MCF 10A (cell line): ENCODE data around the gene RORB. TPM values are rescaled to one million over a fixed set of nuclear protein-coding genes. Genes with fewer than 3 reads are reported as not detected.

Source experiments
- BruUV-seq: library from RNA; stranded (reverse); fragments of 400-500 nt; replicated peaks from 2 replicates; lab custom pipeline; 2021; lab: Mats Ljungman, UMichigan
- CTCF ChIA-PET: fragments of 300-600 bp; sonication (Branson Sonifier 250); formaldehyde crosslinking; extraction: SDS; loops from one replicate; lab custom pipeline; 2021; ENCODE audit warnings: antibody characterized with exemption, inconsistent platforms; lab: Yijun Ruan, JAX
- POLR2A ChIA-PET: fragments of 300-600, 350-650 bp; sonication (Branson Sonifier 250); formaldehyde crosslinking; extraction: SDS; loops from one replicate; lab custom pipeline; 2020; ENCODE audit warnings: antibody characterized with exemption, inconsistent platforms; lab: Yijun Ruan, JAX
- DNase-seq: peaks from one replicate; pipeline ENCODE4 v3.0.0-alpha.2; 2018; ENCODE audit not compliant: unreplicated experiment
- H3K27ac Mint-ChIP-seq: one replicate; pipeline ENCODE4 v1.8.0; 2022; ENCODE audit warnings: mild to moderate bottlenecking, low read depth, mixed read lengths; ENCODE audit not compliant: unreplicated experiment
- H3K27me3 Mint-ChIP-seq: one replicate; pipeline ENCODE4 v1.8.0; 2022; ENCODE audit warnings: mixed read lengths; ENCODE audit not compliant: insufficient read depth, unreplicated experiment
- H3K36me3 Mint-ChIP-seq: one replicate; pipeline ENCODE4 v1.8.0; 2022; ENCODE audit warnings: mild to moderate bottlenecking, moderate library complexity, mixed read lengths; ENCODE audit not compliant: insufficient read depth, unreplicated experiment
- H3K4me1 Mint-ChIP-seq: one replicate; pipeline ENCODE4 v1.8.0; 2022; ENCODE audit warnings: mixed read lengths; ENCODE audit not compliant: insufficient read depth, unreplicated experiment
- H3K4me3 Mint-ChIP-seq: one replicate; pipeline ENCODE4 v1.8.0; 2022; ENCODE audit warnings: mild to moderate bottlenecking, moderate library complexity, mixed read lengths; ENCODE audit not compliant: unreplicated experiment
- H3K9me3 Mint-ChIP-seq: one replicate; pipeline ENCODE4 v1.8.0; 2022; ENCODE audit warnings: mixed read lengths; ENCODE audit not compliant: unreplicated experiment
- intact Hi-C: fragments of 100-400 bp; cut with micrococcal nuclease; formaldehyde crosslinking; loops from 2 replicates; pipeline ENCODE4 v1.14.1; 2022
- total RNA-seq: library from RNA; stranded (reverse); gene quantifications from 2 replicates; pipeline ENCODE4 v1.2.3, GENCODE V29; 2022
- TF ChIP-seq, protein P1 (sequence below): fragments of 200-600 bp; IDR thresholded peaks from one replicate; pipeline ENCODE4 v1.8.0; 2022; ENCODE audit warnings: antibody characterized with exemption, mild to moderate bottlenecking; ENCODE audit not compliant: unreplicated experiment

RORB gene
- total RNA-seq, 1 experiment from 2014 or later, result not detected

- Mint-ChIP-seq H3K4me3 (no peak overlapping the region), H3K27me3 (peaks cover 77% of the 10 kb centered on the region), H3K27ac (no peak overlapping the region), H3K36me3 (no peaks in the 10 kb centered on the region), H3K9me3 (no peaks in the 10 kb centered on the region), H3K4me1 (no peaks in the 10 kb centered on the region)
- no TSS peak for BruUV-seq
- TF ChIP-seq, protein P1, sequence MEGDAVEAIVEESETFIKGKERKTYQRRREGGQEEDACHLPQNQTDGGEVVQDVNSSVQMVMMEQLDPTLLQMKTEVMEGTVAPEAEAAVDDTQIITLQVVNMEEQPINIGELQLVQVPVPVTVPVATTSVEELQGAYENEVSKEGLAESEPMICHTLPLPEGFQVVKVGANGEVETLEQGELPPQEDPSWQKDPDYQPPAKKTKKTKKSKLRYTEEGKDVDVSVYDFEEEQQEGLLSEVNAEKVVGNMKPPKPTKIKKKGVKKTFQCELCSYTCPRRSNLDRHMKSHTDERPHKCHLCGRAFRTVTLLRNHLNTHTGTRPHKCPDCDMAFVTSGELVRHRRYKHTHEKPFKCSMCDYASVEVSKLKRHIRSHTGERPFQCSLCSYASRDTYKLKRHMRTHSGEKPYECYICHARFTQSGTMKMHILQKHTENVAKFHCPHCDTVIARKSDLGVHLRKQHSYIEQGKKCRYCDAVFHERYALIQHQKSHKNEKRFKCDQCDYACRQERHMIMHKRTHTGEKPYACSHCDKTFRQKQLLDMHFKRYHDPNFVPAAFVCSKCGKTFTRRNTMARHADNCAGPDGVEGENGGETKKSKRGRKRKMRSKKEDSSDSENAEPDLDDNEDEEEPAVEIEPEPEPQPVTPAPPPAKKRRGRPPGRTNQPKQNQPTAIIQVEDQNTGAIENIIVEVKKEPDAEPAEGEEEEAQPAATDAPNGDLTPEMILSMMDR, result no peak
- POLR2A ChIA-PET, result no interaction called here
- intact Hi-C loops, result no loop called here
- no peak for DNase-seq
- CTCF ChIA-PET, result no interaction called here
Observed at GRCh38 chr9:74696520-74696919, 199.4 kb downstream of the RORB start.

GRCh38 chr9:74697535-74697934 lies 200.4 kb downstream of the RORB start:
- intact Hi-C loops, result no loop called here
- no peak for DNase-seq
- Mint-ChIP-seq H3K4me3 (no peak overlapping the region), H3K27me3 (peaks cover 76% of the 10 kb centered on the region), H3K36me3 (no peaks in the 10 kb centered on the region), H3K9me3 (no peaks in the 10 kb centered on the region), H3K27ac (no peak overlapping the region), H3K4me1 (no peaks in the 10 kb centered on the region)
- no TSS peak for BruUV-seq
- TF ChIP-seq, protein P1, result no peak
- ChIA-PET CTCF (no interaction called here), POLR2A (no interaction called here)

- Mint-ChIP-seq H3K9me3 (no peaks in the 10 kb centered on the region), H3K27ac (no peak overlapping the region), H3K4me3 (no peak overlapping the region), H3K36me3 (no peaks in the 10 kb centered on the region), H3K27me3 (peaks cover 41% of the 10 kb centered on the region), H3K4me1 (no peaks in the 10 kb centered on the region)
- ChIA-PET CTCF (no interaction called here), POLR2A (no interaction called here)
- no peak for DNase-seq
- TF ChIP-seq, protein P1, result no peak
- intact Hi-C loops, result no loop called here
- BruUV-seq, result no TSS peak
Observed at GRCh38 chr9:74711341-74711740, 214.2 kb downstream of the RORB start.

DNA sequence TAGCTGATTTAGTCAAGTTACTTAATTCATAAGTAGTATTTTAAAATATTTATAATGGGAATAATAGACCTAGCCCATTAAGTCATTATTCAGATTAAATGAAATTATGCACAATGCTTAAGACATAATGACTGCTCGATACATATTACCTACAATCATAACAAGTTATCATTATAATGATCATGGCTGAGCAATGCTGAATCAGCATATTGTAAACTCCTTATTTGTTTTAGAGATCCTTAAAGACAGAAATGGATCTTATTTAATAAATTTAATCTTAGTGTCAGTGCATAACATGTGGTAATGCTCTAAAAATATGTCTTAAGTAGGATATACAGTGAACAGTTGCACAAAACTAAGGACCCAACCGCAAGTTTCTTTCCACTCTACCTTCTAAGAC lies 221.6 kb downstream of the RORB start:
- POLR2A ChIA-PET, result no interaction called here
- H3K27me3 Mint-ChIP-seq, result peaks cover 41% of the 10 kb centered on the region
- no peaks in the 10 kb centered on the region for H3K36me3 Mint-ChIP-seq
- CTCF ChIA-PET, result no interaction called here
- no peak for DNase-seq
- H3K4me3 Mint-ChIP-seq, result no peak overlapping the region
- TF ChIP-seq, protein P1, result no peak
- H3K9me3 Mint-ChIP-seq, result no peaks in the 10 kb centered on the region
- no TSS peak for BruUV-seq
- no peaks in the 10 kb centered on the region for H3K4me1 Mint-ChIP-seq
- H3K27ac Mint-ChIP-seq, result no peak overlapping the region
- intact Hi-C loops, result no loop called here
